ENCODE measurements around the gene CCDC182.

CCDC182 gene

DNA sequence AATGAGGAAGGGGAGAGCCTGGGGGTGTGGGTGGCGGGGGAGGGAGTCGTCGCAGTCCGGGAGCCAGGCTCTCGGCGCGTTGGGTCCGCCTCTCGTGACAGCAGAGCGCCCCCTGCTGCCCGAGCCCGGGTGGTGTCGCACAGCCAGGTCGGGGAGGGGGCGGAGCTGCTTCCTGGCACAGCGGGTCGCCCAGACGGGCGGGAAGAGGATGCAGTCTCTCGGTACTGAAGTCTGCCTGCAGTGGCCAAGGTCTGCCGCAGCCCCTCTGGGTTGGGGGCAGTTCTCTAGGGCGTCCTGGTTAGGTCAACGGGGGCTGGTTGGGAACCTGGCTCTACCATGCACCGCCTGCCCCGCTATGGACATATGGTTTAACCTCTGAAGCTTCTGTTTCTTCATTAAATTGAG is 38.2 kb upstream of the CCDC182 start (continued):
- TF ChIP-seq IKZF3 (tag by site-specific recombination; IDR thresholded peaks at IDR 0.05) (peak; percentile 43; the same call in 1 of the 2 replicates), ZEB2 (tag by site-specific recombination; IDR thresholded peaks at IDR 0.05) (0 out of 2 replicates have a peak, but pooled peaks have one; percentile 54), ZNF585B (tag by site-specific recombination; IDR thresholded peaks at IDR 0.05) (no peak), ZNF391 (tag by site-specific recombination; IDR thresholded peaks at IDR 0.05; ENCODE audit: borderline replicate concordance, low read depth) (0 out of 2 replicates have a peak, but pooled peaks have one; percentile 41), OSR2 (tag by site-specific recombination; IDR thresholded peaks at IDR 0.05) (no peak), ZNF473 (tag by site-specific recombination; IDR thresholded peaks at IDR 0.05) (no peak), YY1 (tag by site-specific recombination; IDR thresholded peaks at IDR 0.05) (no peak), KLF1 (tag by site-specific recombination; IDR thresholded peaks at IDR 0.05) (peak; percentile 67)

- ChIA-PET CTCF (interaction anchor here (0.6 to 4.8 kb wide), 78 partner anchors 9 to 963 kb away, joined by 3 to 162 read pairs (median 4); no protein-coding TSS in a partner anchor), POLR2A (no interaction called here)
- TF ChIP-seq ZNF112 (tag by site-specific recombination; IDR thresholded peaks at IDR 0.05) (no peak), BCL11A (tag by site-specific recombination; IDR thresholded peaks at IDR 0.05; ENCODE audit: low read depth) (no peak), EGR2 (tag by site-specific recombination; IDR thresholded peaks at IDR 0.05; ENCODE audit: low read depth) (peak; percentile 45; the same call in 1 of the 2 replicates), ZFHX2 (tag by site-specific recombination; conservative IDR thresholded peaks at IDR 0.05) (peak; percentile 61), KLF7 (tag by site-specific recombination; IDR thresholded peaks at IDR 0.05; ENCODE audit: borderline replicate concordance) (no peak), KLF1 (tag by site-specific recombination; IDR thresholded peaks at IDR 0.05) (peak; percentile 86), KLF9 (tag by site-specific recombination; IDR thresholded peaks at IDR 0.05; ENCODE audit: low read depth) (no peak), ZNF184 (tag by site-specific recombination; IDR thresholded peaks at IDR 0.05) (no peak), ZNF433 (tag by site-specific recombination; IDR thresholded peaks at IDR 0.05; ENCODE audit: low read depth) (no peak), ZNF521 (tag by site-specific recombination; IDR thresholded peaks at IDR 0.05) (no peak), ZNF449 (tag by site-specific recombination; IDR thresholded peaks at IDR 0.05) (no peak), FEZF1 (tag by site-specific recombination; IDR thresholded peaks at IDR 0.05) (0 out of 2 replicates have a peak, but pooled peaks have one; percentile 37)
- Histone ChIP-seq H3K4me3 (ENCODE audit: low read depth, low read length) (no peak overlapping the region), H3K27ac (ENCODE audit: extremely low read depth, low read depth, low read length) (no peak overlapping the region), H3K9me3 (ENCODE audit: control insufficient read depth, insufficient read depth, low read depth, low read length) (no peaks in the 10 kb centered on the region), H3K36me3 (ENCODE audit: control insufficient read depth in 2 of 2, insufficient read depth in 1 of 2, low read length in 2 of 2) (no peaks in the 10 kb centered on the region), H3K4me1 (ENCODE audit: control insufficient read depth, insufficient read depth, low read length) (peaks cover 3% of the 10 kb centered on the region; the same call in 1 of the 2 replicates)
Measured at GRCh38 chr17:57782647-57783337, 37.7 kb upstream of the CCDC182 start.

GRCh38 chr17:57782062-57782490 is 37.0 kb upstream of the CCDC182 start:
- ChIA-PET CTCF (interaction anchor here (0.7 to 4.8 kb wide), 14 partner anchors 12 to 654 kb away, joined by 3 to 162 read pairs (median 8); no protein-coding TSS in a partner anchor), POLR2A (no interaction called here)
- Histone ChIP-seq H3K36me3 (ENCODE audit: control insufficient read depth in 2 of 2, insufficient read depth in 1 of 2, low read length in 2 of 2) (no peaks in the 10 kb centered on the region), H3K27ac (ENCODE audit: extremely low read depth, low read depth, low read length) (no peak overlapping the region), H3K4me1 (ENCODE audit: control insufficient read depth, insufficient read depth, low read length) (peaks cover 3% of the 10 kb centered on the region; the same call in 1 of the 2 replicates), H3K4me3 (ENCODE audit: low read depth, low read length) (no peak overlapping the region), H3K9me3 (ENCODE audit: control insufficient read depth, insufficient read depth, low read depth, low read length) (no peaks in the 10 kb centered on the region)
- TF ChIP-seq SCRT2 (tag by site-specific recombination; IDR thresholded peaks at IDR 0.05): 0 out of 2 replicates have a peak, but pooled peaks have one; percentile 1
- no peak for TF ChIP-seq REPIN1 (tag by site-specific recombination; IDR thresholded peaks at IDR 0.05; ENCODE audit: low read depth)
- peak; percentile 71 for TF ChIP-seq ZIC2 (tag by site-specific recombination; IDR thresholded peaks at IDR 0.05)
- peak; percentile 70 for TF ChIP-seq ZFHX2 (tag by site-specific recombination; conservative IDR thresholded peaks at IDR 0.05)
